ENCODE measurements around the gene BOC.

Gene BOC

DNA sequence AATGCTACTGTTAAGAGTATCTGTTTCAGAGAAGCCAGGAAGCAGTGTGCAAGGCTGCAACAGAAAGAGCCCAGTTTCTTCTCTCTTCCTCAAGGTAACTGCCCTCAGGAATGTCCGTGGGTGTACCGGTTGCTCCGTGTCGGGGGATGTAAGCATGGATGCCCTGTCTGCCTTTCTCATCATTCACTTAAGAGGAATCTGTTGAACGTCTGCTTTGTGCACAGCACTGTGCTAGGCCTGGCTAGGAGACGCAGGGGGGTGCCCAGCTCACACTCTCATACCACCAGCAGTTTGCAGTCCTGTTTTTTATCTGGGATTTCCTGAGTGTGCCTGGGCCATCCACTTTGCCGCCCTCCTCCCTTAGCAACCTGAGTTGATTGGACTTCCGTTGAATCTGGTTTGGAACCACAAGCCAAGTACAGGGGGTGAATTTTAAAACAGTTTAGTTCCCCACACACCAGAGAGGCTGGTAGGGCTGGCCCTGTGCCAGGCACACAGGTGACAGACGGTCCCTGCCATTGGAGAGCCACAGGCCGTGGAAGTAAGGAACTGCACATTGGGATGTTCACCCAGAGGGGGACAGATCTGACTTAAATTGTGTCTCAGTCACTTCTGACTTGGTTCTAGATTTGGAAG lies 11.2 kb downstream of the BOC start:
- Histone ChIP-seq H3K4me3 (ENCODE audit: low read length) (no peak overlapping the region), H2AFZ (ENCODE audit: low read depth, low read length) (no peak overlapping the region), H3K9me3 (ENCODE audit: low read length) (no peaks in the 10 kb centered on the region), H3K36me3 (ENCODE audit: insufficient read depth, low read length) (peaks cover 94% of the 10 kb centered on the region), H3K27me3 (ENCODE audit: insufficient read depth, low read length) (no peaks in the 10 kb centered on the region), H3K4me1 (ENCODE audit: insufficient read depth, low read length) (peaks cover 37% of the 10 kb centered on the region)

DNA sequence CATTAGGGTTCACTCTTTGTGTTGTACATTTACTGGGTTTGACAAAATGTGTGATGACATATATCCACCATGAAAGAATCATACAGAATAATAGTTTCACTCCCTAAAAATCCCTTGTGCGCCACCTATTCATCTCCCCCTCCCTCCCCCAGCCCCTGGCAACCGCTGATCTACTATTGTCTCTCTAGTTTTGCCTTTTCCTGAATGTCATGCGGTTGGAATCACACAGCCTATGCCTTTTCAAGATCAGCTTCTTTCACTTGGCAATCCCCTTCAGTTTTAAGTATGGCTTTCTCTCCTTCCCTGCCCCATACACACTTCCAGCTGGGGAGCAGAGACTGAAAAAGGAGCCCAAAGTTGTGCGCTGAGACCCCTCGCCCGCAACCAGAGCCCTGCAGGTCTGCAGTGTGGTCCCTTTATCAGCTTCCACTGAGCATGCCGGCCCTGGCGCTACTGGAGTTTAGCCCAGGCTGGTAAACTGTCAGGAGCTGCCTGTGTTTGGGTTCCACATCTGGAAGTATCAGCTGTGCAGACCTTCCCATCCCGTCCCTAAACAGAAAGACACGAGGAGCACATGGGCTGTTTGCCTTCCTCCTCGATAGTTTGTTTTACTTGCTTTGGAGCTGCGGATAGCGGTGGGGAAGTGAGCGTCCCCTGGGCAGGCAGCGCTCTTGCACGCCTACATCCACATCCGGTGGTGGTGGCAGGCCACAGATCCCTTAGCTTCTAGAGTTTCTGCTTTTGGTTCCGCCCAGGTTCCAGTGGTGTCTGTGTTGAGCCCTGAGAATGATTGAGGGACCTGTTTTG lies 12.3 kb downstream of the BOC start:
- Histone ChIP-seq H3K9me3 (ENCODE audit: low read length) (no peaks in the 10 kb centered on the region), H3K4me1 (ENCODE audit: insufficient read depth, low read length) (peaks cover 37% of the 10 kb centered on the region), H3K36me3 (ENCODE audit: insufficient read depth, low read length) (peaks cover 94% of the 10 kb centered on the region), H2AFZ (ENCODE audit: low read depth, low read length) (no peak overlapping the region), H3K27me3 (ENCODE audit: insufficient read depth, low read length) (no peaks in the 10 kb centered on the region), H3K4me3 (ENCODE audit: low read length) (no peak overlapping the region)

DNA sequence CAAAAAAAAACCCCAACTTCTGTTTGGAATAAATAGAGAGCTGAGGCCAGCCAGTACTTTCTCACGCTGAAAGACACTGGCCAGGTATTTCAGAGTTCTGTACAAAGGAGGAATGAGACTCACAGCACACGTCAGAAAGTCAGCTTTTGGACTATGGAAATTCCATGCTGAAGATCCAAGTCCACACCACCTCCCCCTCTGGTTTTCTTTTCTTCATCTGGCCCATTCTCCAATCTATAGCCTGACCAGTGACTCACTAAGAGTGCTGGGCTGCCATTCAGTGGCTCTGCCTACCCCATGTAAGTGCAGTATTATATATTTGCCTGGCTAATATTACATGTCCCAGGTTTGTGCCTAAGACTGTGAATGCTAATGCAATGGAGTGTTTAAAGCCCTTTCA lies 13.9 kb downstream of the BOC start:
- no peaks in the 10 kb centered on the region for H3K27me3 ChIP-seq (ENCODE audit: insufficient read depth, low read length)
- H3K9me3 ChIP-seq (ENCODE audit: low read length): no peaks in the 10 kb centered on the region
- H3K36me3 ChIP-seq (ENCODE audit: insufficient read depth, low read length): peaks cover 92% of the 10 kb centered on the region
- H3K4me3 ChIP-seq (ENCODE audit: low read length): no peak overlapping the region
- H3K4me1 ChIP-seq (ENCODE audit: insufficient read depth, low read length): peaks cover 34% of the 10 kb centered on the region
- H2AFZ ChIP-seq (ENCODE audit: low read depth, low read length): no peak overlapping the region

DNA sequence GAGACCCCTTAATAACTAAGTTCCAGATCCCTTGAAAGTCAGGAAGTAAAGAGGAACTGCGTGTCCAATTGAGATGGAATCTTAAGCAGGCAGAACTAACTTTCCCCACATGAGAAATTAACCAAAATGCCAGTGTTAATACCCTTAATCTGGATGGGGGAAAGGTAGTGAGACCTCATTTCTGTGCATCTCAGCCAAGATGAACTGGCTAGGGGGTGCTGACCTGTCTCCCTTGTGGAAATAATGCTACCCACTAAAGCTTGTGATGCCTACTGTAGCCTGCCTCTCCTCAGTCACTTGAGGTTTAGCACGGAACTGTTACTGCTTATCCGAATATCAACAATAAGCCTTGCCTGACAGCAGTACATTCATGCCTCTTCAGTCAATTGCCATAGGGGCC lies 15.1 kb downstream of the BOC start:
- Histone ChIP-seq H3K9me3 (ENCODE audit: low read length) (no peaks in the 10 kb centered on the region), H2AFZ (ENCODE audit: low read depth, low read length) (no peak overlapping the region), H3K4me3 (ENCODE audit: low read length) (no peak overlapping the region), H3K36me3 (ENCODE audit: insufficient read depth, low read length) (peaks cover 82% of the 10 kb centered on the region), H3K27me3 (ENCODE audit: insufficient read depth, low read length) (no peaks in the 10 kb centered on the region), H3K4me1 (ENCODE audit: insufficient read depth, low read length) (peaks cover 28% of the 10 kb centered on the region)

DNA sequence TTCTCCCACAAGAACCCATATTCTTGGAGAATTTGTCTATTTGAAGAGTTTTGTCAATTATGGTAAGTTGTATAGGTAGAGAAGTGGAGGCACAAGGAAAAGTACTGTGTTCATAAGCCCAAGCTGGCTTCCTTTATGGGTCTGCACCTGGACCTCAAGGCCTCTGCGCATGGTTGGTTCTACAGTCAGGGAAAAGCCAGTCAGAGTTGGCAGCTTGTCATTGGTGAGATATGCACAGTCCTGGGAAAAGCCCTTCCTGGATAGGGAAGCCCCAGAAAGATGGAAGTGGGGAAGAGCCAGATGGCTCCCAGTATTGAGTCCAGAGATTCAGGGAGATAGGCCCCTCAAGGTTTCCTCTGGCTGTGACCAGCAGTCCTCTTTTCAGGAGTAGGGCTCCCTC lies 15.8 kb downstream of the BOC start:
- H3K4me3 ChIP-seq (ENCODE audit: low read length): no peak overlapping the region
- H3K27me3 ChIP-seq (ENCODE audit: insufficient read depth, low read length): no peaks in the 10 kb centered on the region
- peaks cover 82% of the 10 kb centered on the region for H3K36me3 ChIP-seq (ENCODE audit: insufficient read depth, low read length)
- H3K9me3 ChIP-seq (ENCODE audit: low read length): no peaks in the 10 kb centered on the region
- no peak overlapping the region for H2AFZ ChIP-seq (ENCODE audit: low read depth, low read length)
- peaks cover 28% of the 10 kb centered on the region for H3K4me1 ChIP-seq (ENCODE audit: insufficient read depth, low read length)

DNA sequence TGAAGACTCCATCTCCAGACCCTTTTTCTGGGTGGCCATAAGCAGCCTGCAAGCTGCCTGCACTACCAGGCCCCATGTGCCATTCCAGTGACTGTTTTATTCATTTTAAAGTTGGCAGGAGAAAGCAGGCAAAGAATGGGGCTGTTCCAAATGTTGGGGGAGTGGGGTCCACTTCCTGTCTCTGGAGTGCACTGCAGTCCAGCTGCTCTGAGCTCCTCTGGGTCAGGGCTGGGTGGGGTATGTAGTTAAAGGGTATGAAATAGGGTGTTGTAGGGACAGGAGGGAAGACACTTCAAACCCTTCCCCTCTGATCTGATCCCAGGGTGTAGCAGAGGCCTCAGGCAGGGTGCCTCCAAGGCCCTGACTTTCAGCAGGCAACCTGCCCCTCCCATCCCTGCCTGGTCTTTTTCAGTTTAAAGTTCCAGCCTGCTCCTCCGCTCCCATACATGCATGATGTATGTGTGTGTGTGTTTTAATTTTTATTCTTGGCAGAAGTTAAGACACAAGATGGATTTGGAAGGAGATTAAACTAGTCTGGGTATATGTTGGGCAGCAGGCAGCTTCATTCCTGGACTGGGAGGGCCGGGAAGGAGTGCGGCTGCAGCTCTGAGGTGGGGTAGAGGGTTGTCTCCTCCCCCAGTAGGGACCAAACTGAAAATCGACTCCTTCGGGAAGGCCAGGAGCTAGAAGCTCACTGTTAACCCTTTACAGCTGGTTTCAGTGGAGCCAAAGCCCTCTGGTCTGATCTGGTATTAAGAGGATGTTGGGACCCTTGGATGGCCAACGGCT lies 17.3 kb downstream of the BOC start:
- no peaks in the 10 kb centered on the region for H3K9me3 ChIP-seq (ENCODE audit: low read length)

DNA sequence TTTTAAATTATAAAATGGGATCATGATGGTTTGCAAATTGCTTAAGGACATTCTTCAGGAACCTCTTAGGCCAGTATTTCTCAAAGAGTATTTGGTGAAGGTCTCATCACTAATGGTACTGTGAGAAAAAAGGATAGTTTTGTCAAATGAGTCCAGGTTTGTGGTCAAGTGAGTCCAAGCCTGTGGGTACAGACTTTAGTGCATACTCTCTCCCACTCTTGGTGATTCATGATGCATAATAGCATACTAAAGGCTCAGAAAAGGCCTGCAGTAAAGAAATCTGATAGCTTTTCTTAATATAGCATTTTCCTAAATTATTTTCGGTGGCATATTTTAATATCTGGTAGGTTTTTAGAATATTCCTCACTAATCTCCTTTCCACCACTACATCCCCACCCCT lies 20.0 kb downstream of the BOC start:
- H3K4me1 ChIP-seq (ENCODE audit: insufficient read depth, low read length): peaks cover 28% of the 10 kb centered on the region
- no peak overlapping the region for H3K4me3 ChIP-seq (ENCODE audit: low read length)
- no peaks in the 10 kb centered on the region for H3K27me3 ChIP-seq (ENCODE audit: insufficient read depth, low read length)
- H2AFZ ChIP-seq (ENCODE audit: low read depth, low read length): no peak overlapping the region
- peaks cover 70% of the 10 kb centered on the region for H3K36me3 ChIP-seq (ENCODE audit: insufficient read depth, low read length)
- no peaks in the 10 kb centered on the region for H3K9me3 ChIP-seq (ENCODE audit: low read length)

More for the DNA sequence above, 17.3 kb downstream of the BOC start:
- peaks cover 72% of the 10 kb centered on the region for H3K36me3 ChIP-seq (ENCODE audit: insufficient read depth, low read length)
- peaks cover 25% of the 10 kb centered on the region for H3K4me1 ChIP-seq (ENCODE audit: insufficient read depth, low read length)
- no peak overlapping the region for H3K4me3 ChIP-seq (ENCODE audit: low read length)
- no peaks in the 10 kb centered on the region for H3K27me3 ChIP-seq (ENCODE audit: insufficient read depth, low read length)
- no peak overlapping the region for H2AFZ ChIP-seq (ENCODE audit: low read depth, low read length)

DNA sequence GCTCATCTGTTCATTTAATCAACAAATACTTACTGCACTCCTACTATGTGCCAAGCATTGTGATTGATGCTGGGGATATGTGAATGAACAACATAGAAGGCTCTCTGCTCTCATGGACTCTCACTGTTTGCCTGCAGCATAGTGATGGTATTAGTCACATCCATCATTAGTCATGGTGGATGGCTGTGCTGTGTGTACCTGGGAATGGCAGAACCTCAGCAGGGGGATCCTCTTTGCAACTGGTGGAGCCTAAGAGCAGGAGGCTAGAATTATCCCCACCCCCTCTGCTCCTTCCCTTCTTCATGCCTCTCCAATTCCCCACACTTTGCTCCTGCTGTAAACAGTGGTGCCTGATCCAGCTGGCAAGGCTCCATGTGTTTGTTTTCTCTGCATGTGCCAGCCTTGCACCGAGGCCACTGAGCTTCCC lies 20.5 kb downstream of the BOC start:
- no peak overlapping the region for H2AFZ ChIP-seq (ENCODE audit: low read depth, low read length)
- H3K27me3 ChIP-seq (ENCODE audit: insufficient read depth, low read length): no peaks in the 10 kb centered on the region
- H3K4me1 ChIP-seq (ENCODE audit: insufficient read depth, low read length): peaks cover 28% of the 10 kb centered on the region
- H3K36me3 ChIP-seq (ENCODE audit: insufficient read depth, low read length): peaks cover 69% of the 10 kb centered on the region
- no peak overlapping the region for H3K4me3 ChIP-seq (ENCODE audit: low read length)
- H3K9me3 ChIP-seq (ENCODE audit: low read length): no peaks in the 10 kb centered on the region

DNA sequence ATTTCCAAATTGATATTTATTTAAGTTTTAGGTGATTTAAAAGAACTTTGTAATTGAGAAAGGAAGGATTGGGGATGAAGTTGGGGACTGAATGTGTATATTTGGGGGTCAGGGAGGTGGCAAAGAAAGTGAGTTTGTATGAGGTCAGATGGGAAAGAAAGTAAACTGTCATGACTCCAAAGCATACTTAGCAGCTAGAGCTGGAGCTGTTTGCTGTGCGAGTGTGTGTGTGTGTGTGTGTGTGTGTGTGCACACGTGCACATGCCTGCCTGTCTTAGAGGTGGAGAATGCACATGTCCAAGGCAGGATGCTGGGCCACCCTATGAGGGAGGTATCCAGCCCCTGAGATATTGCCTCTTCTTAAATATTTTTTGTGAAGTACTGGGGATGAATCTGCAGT lies 21.0 kb downstream of the BOC start:
- Histone ChIP-seq H3K9me3 (ENCODE audit: low read length) (no peaks in the 10 kb centered on the region), H3K27me3 (ENCODE audit: insufficient read depth, low read length) (no peaks in the 10 kb centered on the region), H2AFZ (ENCODE audit: low read depth, low read length) (no peak overlapping the region), H3K36me3 (ENCODE audit: insufficient read depth, low read length) (peaks cover 69% of the 10 kb centered on the region), H3K4me1 (ENCODE audit: insufficient read depth, low read length) (peaks cover 28% of the 10 kb centered on the region), H3K4me3 (ENCODE audit: low read length) (no peak overlapping the region)

DNA sequence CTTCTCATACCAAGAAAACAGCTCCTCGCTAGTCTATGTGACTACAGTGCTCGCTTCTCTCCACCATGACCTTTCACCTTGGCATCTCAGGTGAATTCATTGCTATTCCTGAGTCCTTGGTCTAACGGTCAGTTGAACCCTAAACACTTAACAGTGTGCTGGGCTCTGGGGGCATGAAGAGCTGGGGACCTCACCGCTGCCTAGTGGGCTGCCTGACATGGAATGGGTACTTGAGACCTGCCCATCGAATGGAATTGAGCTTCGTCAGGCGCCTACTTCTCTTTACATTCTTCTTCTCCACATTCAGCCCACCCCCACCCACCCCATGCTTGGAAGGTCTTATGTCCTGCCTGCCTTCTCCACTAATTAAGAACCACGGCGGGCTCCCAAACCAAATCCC lies 22.1 kb downstream of the BOC start:
- H3K27me3 ChIP-seq (ENCODE audit: insufficient read depth, low read length): no peaks in the 10 kb centered on the region
- H3K9me3 ChIP-seq (ENCODE audit: low read length): no peaks in the 10 kb centered on the region
- H2AFZ ChIP-seq (ENCODE audit: low read depth, low read length): no peak overlapping the region
- peaks cover 29% of the 10 kb centered on the region for H3K4me1 ChIP-seq (ENCODE audit: insufficient read depth, low read length)
- no peak overlapping the region for H3K4me3 ChIP-seq (ENCODE audit: low read length)
- H3K36me3 ChIP-seq (ENCODE audit: insufficient read depth, low read length): peaks cover 68% of the 10 kb centered on the region

DNA sequence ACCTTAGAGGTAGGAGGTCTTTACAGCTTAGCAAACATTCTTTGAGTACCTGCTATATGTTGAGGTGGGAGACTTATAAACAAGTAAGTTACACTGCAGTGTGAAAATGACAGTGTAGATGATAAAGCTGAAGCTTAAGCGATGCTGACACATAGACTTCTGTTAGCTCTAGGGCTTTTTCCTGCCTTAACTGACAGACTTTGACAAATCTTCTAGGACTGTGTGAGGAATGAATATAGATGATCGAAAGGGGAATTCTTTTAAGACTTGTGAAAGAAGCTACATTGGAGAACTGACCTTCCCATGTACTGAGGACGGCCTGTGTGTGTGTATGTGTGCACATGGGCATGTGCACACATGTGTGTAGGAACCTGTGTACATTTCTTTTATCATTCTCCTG lies 22.7 kb downstream of the BOC start:
- Histone ChIP-seq H3K4me1 (ENCODE audit: insufficient read depth, low read length) (peaks cover 33% of the 10 kb centered on the region), H3K4me3 (ENCODE audit: low read length) (no peak overlapping the region), H3K27me3 (ENCODE audit: insufficient read depth, low read length) (no peaks in the 10 kb centered on the region), H3K36me3 (ENCODE audit: insufficient read depth, low read length) (peaks cover 65% of the 10 kb centered on the region), H3K9me3 (ENCODE audit: low read length) (no peaks in the 10 kb centered on the region), H2AFZ (ENCODE audit: low read depth, low read length) (no peak overlapping the region)

DNA sequence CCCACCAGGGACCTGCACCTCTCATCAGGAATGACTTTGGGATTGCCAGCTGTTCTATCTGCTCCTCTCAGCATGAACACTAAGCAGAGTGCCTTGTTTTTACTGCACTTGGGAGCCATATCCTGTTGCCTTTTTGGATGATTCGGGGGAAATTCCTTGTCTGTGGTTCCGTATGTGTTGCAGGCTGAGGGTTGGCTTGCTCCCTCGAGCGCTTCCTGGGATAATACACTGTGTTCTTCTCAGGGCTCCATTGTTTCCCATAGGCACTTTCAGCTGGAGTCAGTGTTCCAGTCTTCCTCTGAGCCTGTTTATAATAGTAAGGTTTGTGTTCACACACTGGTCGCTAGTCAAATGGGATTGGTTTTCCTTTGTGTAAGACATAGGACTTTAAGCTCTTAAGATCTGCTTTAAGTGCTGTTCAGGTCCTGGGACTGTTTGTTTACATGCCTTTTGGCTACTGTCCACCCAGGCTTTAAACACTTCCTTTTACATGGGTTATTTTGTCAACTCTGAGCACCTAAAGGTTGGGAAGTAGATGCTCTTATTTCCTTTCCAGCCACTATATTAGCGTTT lies 23.4 kb downstream of the BOC start:
- Histone ChIP-seq H3K36me3 (ENCODE audit: insufficient read depth, low read length) (peaks cover 62% of the 10 kb centered on the region), H3K4me3 (ENCODE audit: low read length) (no peak overlapping the region), H3K4me1 (ENCODE audit: insufficient read depth, low read length) (peaks cover 41% of the 10 kb centered on the region)

DNA sequence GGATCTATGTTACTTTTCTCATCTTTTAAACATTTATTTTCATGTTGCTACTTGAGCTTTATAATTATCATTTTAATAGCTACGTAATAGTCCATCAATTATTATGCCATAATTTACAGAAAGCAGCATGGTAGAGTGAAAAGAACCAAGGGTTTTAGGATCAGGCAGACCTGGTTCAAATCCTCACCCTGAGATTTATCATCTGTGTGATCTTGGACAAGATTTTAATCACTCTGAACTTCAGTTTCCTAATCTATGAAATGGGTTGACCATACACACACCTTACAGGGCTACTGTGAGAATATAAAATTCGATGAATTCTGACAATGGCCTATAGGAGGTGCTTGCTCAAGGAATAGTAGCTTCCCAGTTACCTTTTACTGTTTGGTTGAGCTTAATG lies 27.1 kb downstream of the BOC start:
- Histone ChIP-seq H3K27me3 (ENCODE audit: insufficient read depth, low read length) (no peaks in the 10 kb centered on the region), H3K4me3 (ENCODE audit: low read length) (no peak overlapping the region), H2AFZ (ENCODE audit: low read depth, low read length) (no peak overlapping the region), H3K36me3 (ENCODE audit: insufficient read depth, low read length) (peaks cover 49% of the 10 kb centered on the region), H3K4me1 (ENCODE audit: insufficient read depth, low read length) (peaks cover 53% of the 10 kb centered on the region), H3K9me3 (ENCODE audit: low read length) (no peaks in the 10 kb centered on the region)

More for the DNA sequence above, 23.4 kb downstream of the BOC start:
- H2AFZ ChIP-seq (ENCODE audit: low read depth, low read length): no peak overlapping the region
- no peaks in the 10 kb centered on the region for H3K9me3 ChIP-seq (ENCODE audit: low read length)
- no peaks in the 10 kb centered on the region for H3K27me3 ChIP-seq (ENCODE audit: insufficient read depth, low read length)

Data from neuron (in vitro differentiated cells).